ENCODE data around the gene CUBN. TPM values are rescaled to one million over a fixed set of nuclear protein-coding genes. Genes with fewer than 3 reads are reported as not detected.

CUBN gene
- total RNA-seq, 1 experiment from 2014 or later: 0.80 TPM

DNA sequence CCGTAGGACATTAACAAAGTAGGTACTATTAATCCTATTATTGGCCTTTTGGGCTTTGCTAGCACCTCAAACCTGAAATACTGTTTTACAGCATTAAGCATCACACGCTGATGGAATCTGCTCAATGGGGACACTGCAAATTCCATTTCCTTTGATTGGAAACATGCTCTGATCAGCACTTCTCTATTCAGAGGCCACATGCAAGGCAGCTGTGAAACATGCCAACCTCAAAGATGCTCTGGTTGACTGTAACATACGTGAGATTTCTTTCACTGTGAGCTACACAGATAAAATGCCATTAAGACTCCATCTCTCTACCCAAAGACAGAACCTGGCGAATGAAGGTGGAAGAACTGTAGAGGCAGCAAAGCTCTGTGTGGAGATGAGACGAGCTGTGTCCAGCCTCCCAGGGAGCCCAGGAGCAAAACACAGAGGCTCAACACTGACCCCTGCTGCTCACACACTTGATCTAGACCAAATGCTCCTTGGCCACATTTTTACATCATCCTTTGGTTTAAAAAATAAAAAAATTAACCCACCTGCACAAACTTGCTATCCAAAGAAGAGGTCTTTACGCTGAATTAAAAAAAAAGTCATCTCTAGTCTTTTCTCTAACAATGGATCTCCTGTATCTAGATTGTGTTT is 320.4 kb downstream of the CUBN start:
- H3K36me3 ChIP-seq (ENCODE audit: low read depth, low read length): no peaks in the 10 kb centered on the region
- no peaks in the 10 kb centered on the region for H3K4me1 ChIP-seq (ENCODE audit: insufficient read depth, low read length)
- no peaks in the 10 kb centered on the region for H3K9me2 ChIP-seq (replicated peaks; ENCODE audit: low read length)
- no peak overlapping the region for H2AFZ ChIP-seq (ENCODE audit: low read length)
- ChIA-PET CTCF (no interaction called here), POLR2A (ENCODE audit: unreplicated experiment) (interaction anchor here (0.6 kb wide), 1 partner anchor 8 kb away, joined by 3 read pairs; the partner anchor contains the start of gene RSU1)
- no peak overlapping the region for H3K4me3 ChIP-seq (ENCODE audit: low read length)
- H3K9me3 ChIP-seq (ENCODE audit: low read length): no peaks in the 10 kb centered on the region
- no peaks in the 10 kb centered on the region for H3K27me3 ChIP-seq (ENCODE audit: low read length)
- H3K79me2 ChIP-seq (ENCODE audit: low read length): peaks cover 10% of the 10 kb centered on the region; the same call in 1 of the 2 replicates
- DNase-seq (peak; percentile 25), ATAC-seq (peak; percentile 66; the same call in 1 of the 2 replicates)
- no peak overlapping the region for H3K4me2 ChIP-seq (ENCODE audit: low read length)
- no peak overlapping the region for H3K9ac ChIP-seq (ENCODE audit: low read length)
- no peak overlapping the region for H3K27ac ChIP-seq (ENCODE audit: low read length)
- H3F3A ChIP-seq (ENCODE audit: low read length, unreplicated experiment): no peaks in the 10 kb centered on the region
- intact Hi-C loops (cut with micrococcal nuclease): no loop called here
- no peaks in the 10 kb centered on the region for H4K20me1 ChIP-seq (ENCODE audit: low read length)
- TF ChIP-seq, protein P1, sequence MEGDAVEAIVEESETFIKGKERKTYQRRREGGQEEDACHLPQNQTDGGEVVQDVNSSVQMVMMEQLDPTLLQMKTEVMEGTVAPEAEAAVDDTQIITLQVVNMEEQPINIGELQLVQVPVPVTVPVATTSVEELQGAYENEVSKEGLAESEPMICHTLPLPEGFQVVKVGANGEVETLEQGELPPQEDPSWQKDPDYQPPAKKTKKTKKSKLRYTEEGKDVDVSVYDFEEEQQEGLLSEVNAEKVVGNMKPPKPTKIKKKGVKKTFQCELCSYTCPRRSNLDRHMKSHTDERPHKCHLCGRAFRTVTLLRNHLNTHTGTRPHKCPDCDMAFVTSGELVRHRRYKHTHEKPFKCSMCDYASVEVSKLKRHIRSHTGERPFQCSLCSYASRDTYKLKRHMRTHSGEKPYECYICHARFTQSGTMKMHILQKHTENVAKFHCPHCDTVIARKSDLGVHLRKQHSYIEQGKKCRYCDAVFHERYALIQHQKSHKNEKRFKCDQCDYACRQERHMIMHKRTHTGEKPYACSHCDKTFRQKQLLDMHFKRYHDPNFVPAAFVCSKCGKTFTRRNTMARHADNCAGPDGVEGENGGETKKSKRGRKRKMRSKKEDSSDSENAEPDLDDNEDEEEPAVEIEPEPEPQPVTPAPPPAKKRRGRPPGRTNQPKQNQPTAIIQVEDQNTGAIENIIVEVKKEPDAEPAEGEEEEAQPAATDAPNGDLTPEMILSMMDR (conservative IDR thresholded peaks at IDR 0.05; ENCODE audit: low read depth, low read length): peak; percentile 60
- no peak for TF ChIP-seq EZH2 (IDR thresholded peaks at IDR 0.05; ENCODE audit: low read length, unreplicated experiment)
- no peak for TF ChIP-seq EZH2phosphoT487 (IDR thresholded peaks at IDR 0.05; ENCODE audit: borderline replicate concordance, low read length)
- no TSS peak for BruUV-seq (replicated peaks)

DNA sequence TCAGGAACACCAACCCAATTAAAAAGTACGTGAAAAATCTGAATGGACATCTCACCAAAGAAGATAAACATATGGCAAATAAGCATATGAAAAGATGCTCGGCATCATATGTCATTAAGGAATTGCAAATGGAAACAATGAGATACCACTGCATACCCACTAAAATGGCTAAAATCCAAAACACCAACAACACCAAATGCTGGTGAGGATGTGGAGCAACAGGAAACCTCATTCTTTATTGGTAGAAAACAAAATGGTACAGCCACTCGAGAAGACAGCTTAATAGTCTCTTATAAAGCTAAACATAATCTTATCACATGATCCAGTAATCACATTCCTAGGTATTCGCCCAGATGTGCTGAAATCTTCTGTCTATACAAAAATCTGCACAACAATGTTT is 325.5 kb downstream of the CUBN start:
- Histone ChIP-seq H3K4me1 (ENCODE audit: insufficient read depth, low read length) (no peaks in the 10 kb centered on the region), H3K79me2 (ENCODE audit: low read length) (no peaks in the 10 kb centered on the region; the same call in 1 of the 2 replicates), H4K20me1 (ENCODE audit: low read length) (no peaks in the 10 kb centered on the region), H3K27ac (ENCODE audit: low read length) (no peak overlapping the region), H3K9me2 (replicated peaks; ENCODE audit: low read length) (no peaks in the 10 kb centered on the region), H3K9me3 (ENCODE audit: low read length) (no peaks in the 10 kb centered on the region), H2AFZ (ENCODE audit: low read length) (no peak overlapping the region), H3K27me3 (ENCODE audit: low read length) (no peaks in the 10 kb centered on the region), H3K4me3 (ENCODE audit: low read length) (no peak overlapping the region), H3K36me3 (ENCODE audit: low read depth, low read length) (no peaks in the 10 kb centered on the region), H3K4me2 (ENCODE audit: low read length) (no peak overlapping the region), H3F3A (ENCODE audit: low read length, unreplicated experiment) (no peaks in the 10 kb centered on the region), H3K9ac (ENCODE audit: low read length) (no peak overlapping the region)
- ATAC-seq: no peak
- ChIA-PET CTCF (no interaction called here), POLR2A (ENCODE audit: unreplicated experiment) (no interaction called here)
- TF ChIP-seq EZH2 (IDR thresholded peaks at IDR 0.05; ENCODE audit: low read length, unreplicated experiment) (no peak), EZH2phosphoT487 (IDR thresholded peaks at IDR 0.05; ENCODE audit: borderline replicate concordance, low read length) (no peak)
- TF ChIP-seq, protein P1 (conservative IDR thresholded peaks at IDR 0.05; ENCODE audit: low read depth, low read length): no peak
- no peak for DNase-seq
- intact Hi-C loops (cut with micrococcal nuclease): no loop called here
- no TSS peak for BruUV-seq (replicated peaks)

DNA sequence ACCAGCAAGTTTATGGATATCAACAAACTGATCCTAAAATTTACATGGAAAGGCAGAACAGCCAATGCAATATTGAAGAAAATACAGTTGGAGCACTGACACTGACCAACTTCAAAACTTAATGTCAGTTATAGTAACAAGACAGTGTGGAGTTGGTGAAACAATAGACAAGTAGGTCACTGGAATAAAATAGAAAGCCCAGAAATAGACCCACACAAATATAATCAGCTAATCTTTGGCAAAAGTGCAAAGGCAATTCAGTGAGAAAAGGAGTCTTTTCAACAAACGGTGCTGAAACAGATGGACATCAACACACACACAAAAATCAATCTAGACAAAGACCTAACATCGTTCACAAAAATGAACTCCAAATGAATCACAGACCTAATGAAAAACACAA is 326.1 kb downstream of the CUBN start:
- ATAC-seq: no peak
- no peak for DNase-seq
- BruUV-seq (replicated peaks): no TSS peak
- Histone ChIP-seq H3K79me2 (ENCODE audit: low read length) (peaks cover 5% of the 10 kb centered on the region), H3K27me3 (ENCODE audit: low read length) (no peaks in the 10 kb centered on the region), H3K27ac (ENCODE audit: low read length) (no peak overlapping the region), H3K4me1 (ENCODE audit: insufficient read depth, low read length) (peaks cover 5% of the 10 kb centered on the region; the same call in 1 of the 2 replicates), H3F3A (ENCODE audit: low read length, unreplicated experiment) (no peaks in the 10 kb centered on the region), H4K20me1 (ENCODE audit: low read length) (no peaks in the 10 kb centered on the region), H3K36me3 (ENCODE audit: low read depth, low read length) (no peaks in the 10 kb centered on the region), H2AFZ (ENCODE audit: low read length) (no peak overlapping the region), H3K4me2 (ENCODE audit: low read length) (no peak overlapping the region), H3K9me3 (ENCODE audit: low read length) (no peaks in the 10 kb centered on the region), H3K9ac (ENCODE audit: low read length) (no peak overlapping the region), H3K9me2 (replicated peaks; ENCODE audit: low read length) (no peaks in the 10 kb centered on the region), H3K4me3 (ENCODE audit: low read length) (no peak overlapping the region)
- ChIA-PET CTCF (no interaction called here), POLR2A (ENCODE audit: unreplicated experiment) (no interaction called here)
- intact Hi-C loops (cut with micrococcal nuclease): no loop called here
- TF ChIP-seq EZH2 (IDR thresholded peaks at IDR 0.05; ENCODE audit: low read length, unreplicated experiment) (no peak), EZH2phosphoT487 (IDR thresholded peaks at IDR 0.05; ENCODE audit: borderline replicate concordance, low read length) (no peak)
- TF ChIP-seq, protein P1 (conservative IDR thresholded peaks at IDR 0.05; ENCODE audit: low read depth, low read length): no peak
